ENCODE data around the gene PRDX1.

DNA sequence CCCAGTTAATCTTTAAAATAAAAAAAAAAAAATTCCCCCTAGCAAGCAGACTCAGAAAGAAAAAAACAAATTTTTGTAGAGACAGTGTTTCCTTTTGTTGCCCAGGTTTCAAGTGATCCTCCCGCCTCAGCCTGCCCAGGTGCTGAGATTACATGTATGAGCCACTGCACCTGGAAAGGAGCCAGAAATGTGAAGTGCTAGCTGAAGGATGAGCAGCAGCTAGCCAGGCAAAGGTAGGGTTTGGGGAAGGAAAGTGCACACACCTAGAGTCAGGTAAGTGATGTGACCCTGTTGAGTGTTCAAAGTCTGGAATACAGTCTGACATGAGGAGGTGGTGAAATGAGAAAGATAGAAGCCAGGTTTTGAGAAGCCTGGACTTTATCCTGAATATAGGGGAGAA lies 30.6 kb upstream of the PRDX1 start:
- TF ChIP-seq EZH2 (IDR thresholded peaks at IDR 0.05; ENCODE audit: insufficient read depth, poor library complexity, severe bottlenecking) (no peak), EZH2phosphoT487 (IDR thresholded peaks at IDR 0.05; ENCODE audit: insufficient read depth, low read depth) (no peak)

All from GM23248 (cell line).